Activated naive CD4-positive, alpha-beta T cell treated with anti-CD3 and anti-CD28 coated beads, Interleukin-2, amount 50 U/mL, for 72 hours (primary cell): ENCODE results near the gene LCTL. TPM values are rescaled to one million over a fixed set of nuclear protein-coding genes. Genes with fewer than 3 reads are reported as not detected.

Experiments
- ATAC-seq, 2 donors: fragments of 150-1000 bp; cut with Tn5 transposase; 2 replicates each; pipeline ENCODE4 v1.10.0; 2021; ENCODE audit warnings: mild to moderate bottlenecking in 2 of 2, moderate library complexity in 2 of 2
- DNase-seq, 2 donors: peaks; one replicate each; pipeline ENCODE4 v3.0.0; 2021 to 2022; ENCODE audit warnings: low spot score in 2 of 2
- H3K27ac Mint-ChIP-seq, 2 donors: one replicate each; pipeline ENCODE4 v1.8.0; 2022; ENCODE audit warnings: mild to moderate bottlenecking in 2 of 2, mixed read lengths in 2 of 2
- H3K36me3 Mint-ChIP-seq, 2 donors: one replicate each; pipeline ENCODE4 v1.8.0; 2022; ENCODE audit warnings: mixed read lengths in 2 of 2
- H3K9me3 Mint-ChIP-seq, 2 donors: one replicate each; pipeline ENCODE4 v1.8.0; 2022; ENCODE audit warnings: mixed read lengths in 2 of 2
- total RNA-seq, 2 donors: library from RNA; stranded (reverse); gene quantifications; one replicate each; pipeline ENCODE4 v1.2.3, GENCODE V29; 2022

LCTL gene
- not detected for total RNA-seq

GRCh38 chr15:66565741-66566144 is at the start of gene LCTL:
Gene LCTL, minus strand, starts transcription at chr15:66565998. Its CDS starts 633 bp downstream, at chr15:66565365.
- Mint-ChIP-seq H3K27ac (peak within 1 kb of the TSS in 1 of 2 donors; percentile 78), H3K36me3 (no peaks in the 10 kb centered on the region), H3K9me3 (no peaks in the 10 kb centered on the region)
- no peak for ATAC-seq
- no peak for DNase-seq

GRCh38 chr15:66614951-66615760 is 49.4 kb upstream of the LCTL start:
- H3K36me3 Mint-ChIP-seq, result peaks cover 0 to 11% of the 10 kb centered on the region in 2 donors
- no peak overlapping the region for H3K27ac Mint-ChIP-seq
- ATAC-seq (no peak), DNase-seq (no peak)
- H3K9me3 Mint-ChIP-seq, result peaks cover 0 to 4% of the 10 kb centered on the region in 2 donors

- Mint-ChIP-seq H3K36me3 (peaks cover 0 to 11% of the 10 kb centered on the region in 2 donors), H3K9me3 (peaks cover 0 to 4% of the 10 kb centered on the region in 2 donors), H3K27ac (no peak overlapping the region)
- ATAC-seq (no peak), DNase-seq (no peak)
Measured at GRCh38 chr15:66614456-66614855, 48.7 kb upstream of the LCTL start.

GRCh38 chr15:66613743-66614142 is 47.9 kb upstream of the LCTL start:
- ATAC-seq (no peak), DNase-seq (no peak)
- H3K36me3 Mint-ChIP-seq, result peaks cover 0 to 11% of the 10 kb centered on the region in 2 donors
- peaks cover 0 to 4% of the 10 kb centered on the region in 2 donors for H3K9me3 Mint-ChIP-seq
- peak overlapping the region in 1 of 2 donors; percentile 74 for H3K27ac Mint-ChIP-seq

GRCh38 chr15:66611257-66612053 is 45.7 kb upstream of the LCTL start:
- no peak for ATAC-seq

GRCh38 chr15:66609876-66610275 is 44.1 kb upstream of the LCTL start:
- H3K36me3 Mint-ChIP-seq, result peaks cover 0 to 11% of the 10 kb centered on the region in 2 donors
- no peak for ATAC-seq

More at GRCh38 chr15:66611257-66612053, 45.7 kb upstream of the LCTL start:
- peaks cover 0 to 11% of the 10 kb centered on the region in 2 donors for H3K36me3 Mint-ChIP-seq
- H3K9me3 Mint-ChIP-seq, result peaks cover 0 to 4% of the 10 kb centered on the region in 2 donors
- H3K27ac Mint-ChIP-seq, result no peak overlapping the region
- DNase-seq, result no peak

GRCh38 chr15:66608881-66609280 is 43.1 kb upstream of the LCTL start:
- DNase-seq (no peak), ATAC-seq (no peak)

More at GRCh38 chr15:66609876-66610275, 44.1 kb upstream of the LCTL start:
- no peak for DNase-seq
- Mint-ChIP-seq H3K27ac (no peak overlapping the region), H3K9me3 (peaks cover 0 to 4% of the 10 kb centered on the region in 2 donors)

GRCh38 chr15:66608159-66608558 is 42.4 kb upstream of the LCTL start:
- H3K36me3 Mint-ChIP-seq, result peaks cover 0 to 5% of the 10 kb centered on the region in 2 donors
- H3K27ac Mint-ChIP-seq, result no peak overlapping the region
- DNase-seq, result no peak
- ATAC-seq, result no peak
- peaks cover 0 to 4% of the 10 kb centered on the region in 2 donors for H3K9me3 Mint-ChIP-seq

More at GRCh38 chr15:66608881-66609280, 43.1 kb upstream of the LCTL start:
- peaks cover 0 to 11% of the 10 kb centered on the region in 2 donors for H3K36me3 Mint-ChIP-seq
- peaks cover 0 to 4% of the 10 kb centered on the region in 2 donors for H3K9me3 Mint-ChIP-seq
- H3K27ac Mint-ChIP-seq, result no peak overlapping the region

- Mint-ChIP-seq H3K27ac (no peak overlapping the region), H3K9me3 (no peaks in the 10 kb centered on the region), H3K36me3 (no peaks in the 10 kb centered on the region)
- ATAC-seq (peak; percentile 70 to 87), DNase-seq (peak in 1 of 2 donors; percentile 75)
Measured at GRCh38 chr15:66603301-66604179, 37.7 kb upstream of the LCTL start.

- H3K9me3 Mint-ChIP-seq, result no peaks in the 10 kb centered on the region
- no peak overlapping the region for H3K27ac Mint-ChIP-seq
- ATAC-seq, result no peak
- DNase-seq, result no peak
- no peaks in the 10 kb centered on the region for H3K36me3 Mint-ChIP-seq
Measured at GRCh38 chr15:66601521-66601920, 35.7 kb upstream of the LCTL start.

- no peak for DNase-seq
- ATAC-seq, result no peak
- Mint-ChIP-seq H3K9me3 (no peaks in the 10 kb centered on the region), H3K27ac (no peak overlapping the region), H3K36me3 (no peaks in the 10 kb centered on the region)
Measured at GRCh38 chr15:66600240-66600627, 34.4 kb upstream of the LCTL start.

- H3K27ac Mint-ChIP-seq, result no peak overlapping the region
- DNase-seq, result no peak
Measured at GRCh38 chr15:66599536-66600239, 33.9 kb upstream of the LCTL start.

GRCh38 chr15:66598095-66598815 is 32.5 kb upstream of the LCTL start:
- no peaks in the 10 kb centered on the region for H3K9me3 Mint-ChIP-seq
- H3K27ac Mint-ChIP-seq, result peak overlapping the region; percentile 44 to 56
- ATAC-seq, result peak in 1 of 2 donors; percentile 67
- H3K36me3 Mint-ChIP-seq, result no peaks in the 10 kb centered on the region
- DNase-seq, result no peak

More at GRCh38 chr15:66599536-66600239, 33.9 kb upstream of the LCTL start:
- H3K36me3 Mint-ChIP-seq, result no peaks in the 10 kb centered on the region
- no peaks in the 10 kb centered on the region for H3K9me3 Mint-ChIP-seq
- ATAC-seq, result no peak

GRCh38 chr15:66595931-66596545 is 30.2 kb upstream of the LCTL start:
- no peak for DNase-seq
- Mint-ChIP-seq H3K9me3 (no peaks in the 10 kb centered on the region), H3K36me3 (no peaks in the 10 kb centered on the region), H3K27ac (no peak overlapping the region)
- ATAC-seq, result no peak

GRCh38 chr15:66595332-66595731 is 29.5 kb upstream of the LCTL start:
- no peak for ATAC-seq
- no peak for DNase-seq
- Mint-ChIP-seq H3K9me3 (no peaks in the 10 kb centered on the region), H3K27ac (no peak overlapping the region), H3K36me3 (no peaks in the 10 kb centered on the region)
